ENCODE data around the gene LMNB1. TPM values are rescaled to one million over a fixed set of nuclear protein-coding genes. Genes with fewer than 3 reads are reported as not detected.

Gene LMNB1
- total and polyA plus RNA-seq, 2 of the 13 experiments (the other 11 are each of a cell fraction or from before 2014, with no cell fraction given) = 12.5 to 159 TPM

DNA sequence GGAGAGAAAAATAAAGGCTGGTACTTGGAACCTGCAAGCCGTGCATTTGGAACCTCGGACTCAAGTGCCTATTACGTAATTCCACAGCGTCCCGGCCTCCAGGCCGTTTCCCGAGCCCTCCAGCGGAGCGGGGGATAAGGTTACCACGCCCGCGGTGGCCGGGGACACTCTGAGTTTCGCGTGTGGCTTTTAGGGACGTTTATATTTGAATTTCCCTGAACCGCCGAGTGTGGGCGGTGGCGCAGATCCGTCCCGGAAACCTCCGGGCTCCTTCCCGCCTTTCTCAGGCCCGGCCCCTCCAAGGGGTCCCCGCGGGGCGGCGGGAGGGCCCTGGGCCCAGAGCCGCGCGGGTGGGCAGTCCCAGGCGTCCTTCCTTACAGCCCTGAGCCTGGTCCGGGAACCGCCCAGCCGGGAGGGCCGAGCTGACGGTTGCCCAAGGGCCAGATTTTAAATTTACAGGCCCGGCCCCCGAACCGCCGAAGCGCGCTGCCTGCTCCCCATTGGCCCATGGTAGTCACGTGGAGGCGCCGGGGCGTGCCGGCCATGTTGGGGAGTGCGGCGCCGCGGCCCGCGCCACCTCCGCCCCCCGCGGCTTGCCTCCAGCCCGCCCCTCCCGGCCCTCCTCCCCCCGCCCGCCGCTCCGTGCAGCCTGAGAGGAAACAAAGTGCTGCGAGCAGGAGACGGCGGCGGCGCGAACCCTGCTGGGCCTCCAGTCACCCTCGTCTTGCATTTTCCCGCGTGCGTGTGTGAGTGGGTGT, at the start of gene LMNB1 (continued):
- TF ChIP-seq TRIM22 (IDR thresholded peaks at IDR 0.05) (no peak), SALL1 (CRISPR knock-in tag; IDR thresholded peaks at IDR 0.05) (peak; percentile 48; the same call in 1 of the 2 replicates), PHF8 (CRISPR knock-in tag; IDR thresholded peaks at IDR 0.05) (peak; percentile 62), TCF7L2 (IDR thresholded peaks at IDR 0.05; ENCODE audit: low read depth, low read length) (no peak), MED13 (CRISPR knock-in tag; IDR thresholded peaks at IDR 0.05) (peak; percentile 25; the same call in 1 of the 2 replicates), HIC2 (CRISPR knock-in tag; IDR thresholded peaks at IDR 0.05; ENCODE audit: low read depth) (peak; percentile 28; the same call in 1 of the 2 replicates), NFE2 (CRISPR knock-in tag; IDR thresholded peaks at IDR 0.05) (no peak), TCF12 (IDR thresholded peaks at IDR 0.05) (no peak), TCF12 (CRISPR knock-in tag; IDR thresholded peaks at IDR 0.05) (0 out of 2 replicates have a peak, but pooled peaks have one; percentile 60), ZNF747 (CRISPR knock-in tag; IDR thresholded peaks at IDR 0.05; ENCODE audit: borderline replicate concordance) (no peak), TCF7 (IDR thresholded peaks at IDR 0.05; ENCODE audit: low read depth) (no peak), TBL1XR1 (IDR thresholded peaks at IDR 0.05; ENCODE audit: borderline replicate concordance, low read length, partially characterized antibody) (no peak), HNRNPLL (IDR thresholded peaks at IDR 0.05; ENCODE audit: low read depth, low read length, poor library complexity, severe bottlenecking) (no peak), NFAT5 (CRISPR knock-in tag; IDR thresholded peaks at IDR 0.05) (0 out of 2 replicates have a peak, but pooled peaks have one; percentile 44), NR1H2 (CRISPR knock-in tag; IDR thresholded peaks at IDR 0.05; ENCODE audit: borderline replicate concordance, low read depth) (no peak), SUZ12 (IDR thresholded peaks at IDR 0.05; ENCODE audit: low read depth, low read length) (no peak), CHD4 (IDR thresholded peaks at IDR 0.05; ENCODE audit: borderline replicate concordance, low read length) (no peak)
- TF ChIP-seq, protein P1, sequence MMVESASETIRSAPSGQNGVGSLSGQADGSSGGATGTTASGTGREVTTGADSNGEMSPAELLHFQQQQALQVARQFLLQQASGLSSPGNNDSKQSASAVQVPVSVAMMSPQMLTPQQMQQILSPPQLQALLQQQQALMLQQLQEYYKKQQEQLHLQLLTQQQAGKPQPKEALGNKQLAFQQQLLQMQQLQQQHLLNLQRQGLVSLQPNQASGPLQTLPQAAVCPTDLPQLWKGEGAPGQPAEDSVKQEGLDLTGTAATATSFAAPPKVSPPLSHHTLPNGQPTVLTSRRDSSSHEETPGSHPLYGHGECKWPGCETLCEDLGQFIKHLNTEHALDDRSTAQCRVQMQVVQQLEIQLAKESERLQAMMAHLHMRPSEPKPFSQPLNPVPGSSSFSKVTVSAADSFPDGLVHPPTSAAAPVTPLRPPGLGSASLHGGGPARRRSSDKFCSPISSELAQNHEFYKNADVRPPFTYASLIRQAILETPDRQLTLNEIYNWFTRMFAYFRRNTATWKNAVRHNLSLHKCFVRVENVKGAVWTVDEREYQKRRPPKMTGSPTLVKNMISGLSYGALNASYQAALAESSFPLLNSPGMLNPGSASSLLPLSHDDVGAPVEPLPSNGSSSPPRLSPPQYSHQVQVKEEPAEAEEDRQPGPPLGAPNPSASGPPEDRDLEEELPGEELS (CRISPR knock-in tag; IDR thresholded peaks at IDR 0.05) = no peak; the same call in 1 of the 2 replicates
